Measurements from ENCODE around the gene PLCH1. TPM values are rescaled to one million over a fixed set of nuclear protein-coding genes. Genes with fewer than 3 reads are reported as not detected.

The PLCH1 gene
- total and polyA plus RNA-seq, 2 donors (not counting 1 experiment from before 2014, with no cell fraction given): under 0.01 to 0.03 TPM

GRCh38 chr3:155388417-155388816 lies 356.5 kb downstream of the PLCH1 start:
- peaks cover 9% of the 10 kb centered on the region for H3K4me1 ChIP-seq (ENCODE audit: control insufficient read depth, extremely low read depth, insufficient read depth, low read length)
- H3K79me2 ChIP-seq (ENCODE audit: control insufficient read depth, insufficient read depth, low read length): no peaks in the 10 kb centered on the region
- no peak overlapping the region for H3K4me2 ChIP-seq (ENCODE audit: extremely low read depth, insufficient read depth, low read length)
- no peaks in the 10 kb centered on the region for H3K27me3 ChIP-seq (ENCODE audit: control insufficient read depth, insufficient read depth, low read length)
- no peak overlapping the region for H3K9ac ChIP-seq (ENCODE audit: insufficient read depth, low read length)
- no peak overlapping the region for H3K27ac ChIP-seq (ENCODE audit: insufficient read depth, low read length)
- no peak for DNase-seq (ENCODE audit: low read depth in 2 of 2)
- H4K20me1 ChIP-seq (ENCODE audit: control insufficient read depth, extremely low read depth, insufficient read depth, low read length): no peaks in the 10 kb centered on the region
- H3K4me3 ChIP-seq (replicated peaks in 1 of 4; ENCODE audit: control extremely low read depth in 1 of 4, insufficient read depth in 1 of 4, low read depth in 3 of 4, low read length in 4 of 4): no peak overlapping the region
- no peak overlapping the region for H2AFZ ChIP-seq (ENCODE audit: low read length)
- TF ChIP-seq EZH2 (IDR thresholded peaks at IDR 0.05; ENCODE audit: low read length, missing control alignments): no peak
- TF ChIP-seq, protein P1, sequence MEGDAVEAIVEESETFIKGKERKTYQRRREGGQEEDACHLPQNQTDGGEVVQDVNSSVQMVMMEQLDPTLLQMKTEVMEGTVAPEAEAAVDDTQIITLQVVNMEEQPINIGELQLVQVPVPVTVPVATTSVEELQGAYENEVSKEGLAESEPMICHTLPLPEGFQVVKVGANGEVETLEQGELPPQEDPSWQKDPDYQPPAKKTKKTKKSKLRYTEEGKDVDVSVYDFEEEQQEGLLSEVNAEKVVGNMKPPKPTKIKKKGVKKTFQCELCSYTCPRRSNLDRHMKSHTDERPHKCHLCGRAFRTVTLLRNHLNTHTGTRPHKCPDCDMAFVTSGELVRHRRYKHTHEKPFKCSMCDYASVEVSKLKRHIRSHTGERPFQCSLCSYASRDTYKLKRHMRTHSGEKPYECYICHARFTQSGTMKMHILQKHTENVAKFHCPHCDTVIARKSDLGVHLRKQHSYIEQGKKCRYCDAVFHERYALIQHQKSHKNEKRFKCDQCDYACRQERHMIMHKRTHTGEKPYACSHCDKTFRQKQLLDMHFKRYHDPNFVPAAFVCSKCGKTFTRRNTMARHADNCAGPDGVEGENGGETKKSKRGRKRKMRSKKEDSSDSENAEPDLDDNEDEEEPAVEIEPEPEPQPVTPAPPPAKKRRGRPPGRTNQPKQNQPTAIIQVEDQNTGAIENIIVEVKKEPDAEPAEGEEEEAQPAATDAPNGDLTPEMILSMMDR (conservative IDR thresholded peaks at IDR 0.05 in 1 of 2, IDR thresholded peaks at IDR 0.05 in 1 of 2; ENCODE audit: low read depth in 1 of 2, low read length in 2 of 2): no peak
- H3K9me3 ChIP-seq (ENCODE audit: control insufficient read depth, insufficient read depth, low read depth, low read length): no peaks in the 10 kb centered on the region
- H3K36me3 ChIP-seq (ENCODE audit: control insufficient read depth, insufficient read depth, low read length): no peaks in the 10 kb centered on the region

DNA sequence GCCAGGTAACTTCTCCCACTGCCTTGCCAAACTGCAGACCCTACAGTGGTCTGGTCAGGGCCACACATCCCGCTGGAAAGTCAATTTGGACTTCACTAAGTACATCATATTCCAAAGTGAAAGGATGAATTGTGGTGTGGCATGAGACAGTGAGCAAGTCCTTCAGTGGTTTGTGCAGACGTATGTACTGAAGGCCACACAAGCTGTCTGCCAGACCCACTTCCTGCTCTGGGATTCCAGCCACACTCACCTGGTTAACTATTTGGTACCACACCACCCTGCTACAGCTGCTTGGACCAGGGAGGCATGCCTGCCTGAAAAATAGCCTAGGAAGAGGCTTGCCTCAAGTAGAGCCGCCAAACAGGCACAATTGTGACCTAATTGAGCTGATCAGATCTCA lies 357.3 kb downstream of the PLCH1 start:
- no peak for TF ChIP-seq EZH2 (IDR thresholded peaks at IDR 0.05; ENCODE audit: low read length, missing control alignments)
- TF ChIP-seq, protein P1 (conservative IDR thresholded peaks at IDR 0.05 in 1 of 2, IDR thresholded peaks at IDR 0.05 in 1 of 2; ENCODE audit: low read depth in 1 of 2, low read length in 2 of 2): no peak
- H3K27me3 ChIP-seq (ENCODE audit: control insufficient read depth, insufficient read depth, low read length): no peaks in the 10 kb centered on the region
- H2AFZ ChIP-seq (ENCODE audit: low read length): no peak overlapping the region
- no peak overlapping the region for H3K4me2 ChIP-seq (ENCODE audit: extremely low read depth, insufficient read depth, low read length)
- peak in 1 of 2 donors; percentile 57 for DNase-seq (ENCODE audit: low read depth in 2 of 2)
- no peaks in the 10 kb centered on the region for H3K9me3 ChIP-seq (ENCODE audit: control insufficient read depth, insufficient read depth, low read depth, low read length)
- H3K4me3 ChIP-seq (replicated peaks in 1 of 4; ENCODE audit: control extremely low read depth in 1 of 4, insufficient read depth in 1 of 4, low read depth in 3 of 4, low read length in 4 of 4): no peak overlapping the region
- H4K20me1 ChIP-seq (ENCODE audit: control insufficient read depth, extremely low read depth, insufficient read depth, low read length): no peaks in the 10 kb centered on the region
- no peaks in the 10 kb centered on the region for H3K79me2 ChIP-seq (ENCODE audit: control insufficient read depth, insufficient read depth, low read length)
- no peak overlapping the region for H3K9ac ChIP-seq (ENCODE audit: insufficient read depth, low read length)
- H3K27ac ChIP-seq (ENCODE audit: insufficient read depth, low read length): no peak overlapping the region
- H3K36me3 ChIP-seq (ENCODE audit: control insufficient read depth, insufficient read depth, low read length): no peaks in the 10 kb centered on the region
- H3K4me1 ChIP-seq (ENCODE audit: control insufficient read depth, extremely low read depth, insufficient read depth, low read length): peaks cover 9% of the 10 kb centered on the region

GRCh38 chr3:155386919-155387318 lies 358.0 kb downstream of the PLCH1 start:
- no peaks in the 10 kb centered on the region for H4K20me1 ChIP-seq (ENCODE audit: control insufficient read depth, extremely low read depth, insufficient read depth, low read length)
- H3K79me2 ChIP-seq (ENCODE audit: control insufficient read depth, insufficient read depth, low read length): no peaks in the 10 kb centered on the region
- no peaks in the 10 kb centered on the region for H3K9me3 ChIP-seq (ENCODE audit: control insufficient read depth, insufficient read depth, low read depth, low read length)
- no peaks in the 10 kb centered on the region for H3K36me3 ChIP-seq (ENCODE audit: control insufficient read depth, insufficient read depth, low read length)
- no peak overlapping the region for H3K27ac ChIP-seq (ENCODE audit: insufficient read depth, low read length)
- H3K4me1 ChIP-seq (ENCODE audit: control insufficient read depth, extremely low read depth, insufficient read depth, low read length): peaks cover 9% of the 10 kb centered on the region
- DNase-seq (ENCODE audit: low read depth in 2 of 2): peak in 1 of 2 donors; percentile 68
- H3K4me2 ChIP-seq (ENCODE audit: extremely low read depth, insufficient read depth, low read length): no peak overlapping the region
- H2AFZ ChIP-seq (ENCODE audit: low read length): no peak overlapping the region
- no peak overlapping the region for H3K9ac ChIP-seq (ENCODE audit: insufficient read depth, low read length)
- no peaks in the 10 kb centered on the region for H3K27me3 ChIP-seq (ENCODE audit: control insufficient read depth, insufficient read depth, low read length)
- H3K4me3 ChIP-seq (replicated peaks in 1 of 4; ENCODE audit: control extremely low read depth in 1 of 4, insufficient read depth in 1 of 4, low read depth in 3 of 4, low read length in 4 of 4): no peak overlapping the region
- TF ChIP-seq, protein P1 (conservative IDR thresholded peaks at IDR 0.05 in 1 of 2, IDR thresholded peaks at IDR 0.05 in 1 of 2; ENCODE audit: low read depth in 1 of 2, low read length in 2 of 2): no peak
